GM19372 (cell line): ENCODE results near the gene SRD5A3.
"Not testable (repeated sequence)": the region's sequence is repeated elsewhere in the genome, so short reads cannot be mapped to it uniquely, and the experiment has no call there.

Experiments
- ATAC-seq: cut with Tn5 transposase; IDR thresholded peaks from one replicate; pipeline ENCODE4 v1.9.1; 2021; ENCODE audit warnings: mild to moderate bottlenecking, low read depth, moderate library complexity; ENCODE audit not compliant: unreplicated experiment

SRD5A3 gene

DNA sequence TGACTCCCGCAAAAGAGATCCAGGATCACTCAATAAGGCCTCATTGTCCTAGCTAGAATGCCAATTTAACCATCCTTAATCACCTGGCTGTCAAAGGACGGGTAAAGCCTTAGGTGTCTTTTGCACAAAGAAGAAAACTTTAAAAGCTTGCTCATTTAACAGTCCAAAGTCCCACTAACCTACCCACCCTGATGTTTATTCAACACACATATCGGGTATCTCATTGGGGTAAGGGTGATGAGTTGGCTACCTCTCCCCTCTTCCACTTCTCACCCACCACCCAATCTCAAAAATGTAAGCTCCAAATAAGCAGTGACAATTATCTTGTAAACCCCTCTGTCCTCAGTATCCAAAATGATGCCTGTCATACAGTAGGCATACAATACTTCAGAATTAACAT lies 988 bp upstream of the SRD5A3 start:
- no peak for ATAC-seq

DNA sequence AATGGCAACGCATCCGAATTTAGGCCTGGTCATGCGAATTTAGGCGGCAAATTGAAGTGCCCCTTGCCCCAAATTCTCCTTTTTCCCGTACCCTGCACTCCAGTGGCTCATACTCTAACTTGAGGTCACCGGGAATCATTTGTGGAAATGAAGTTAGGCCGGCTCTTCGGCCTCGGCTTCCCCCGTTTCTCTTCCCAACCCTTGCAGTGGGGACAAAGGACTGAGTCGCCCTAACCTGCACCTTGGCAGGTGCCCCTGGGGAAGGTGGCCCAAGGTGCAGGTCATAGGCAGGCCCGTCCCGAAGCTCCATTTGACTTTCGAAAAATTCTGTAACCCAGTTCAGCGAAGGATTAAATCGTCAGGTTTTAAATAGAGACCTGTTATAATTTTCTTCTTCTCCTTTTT lies 811 bp downstream of the SRD5A3 start:
- peak; percentile 0 for ATAC-seq

DNA sequence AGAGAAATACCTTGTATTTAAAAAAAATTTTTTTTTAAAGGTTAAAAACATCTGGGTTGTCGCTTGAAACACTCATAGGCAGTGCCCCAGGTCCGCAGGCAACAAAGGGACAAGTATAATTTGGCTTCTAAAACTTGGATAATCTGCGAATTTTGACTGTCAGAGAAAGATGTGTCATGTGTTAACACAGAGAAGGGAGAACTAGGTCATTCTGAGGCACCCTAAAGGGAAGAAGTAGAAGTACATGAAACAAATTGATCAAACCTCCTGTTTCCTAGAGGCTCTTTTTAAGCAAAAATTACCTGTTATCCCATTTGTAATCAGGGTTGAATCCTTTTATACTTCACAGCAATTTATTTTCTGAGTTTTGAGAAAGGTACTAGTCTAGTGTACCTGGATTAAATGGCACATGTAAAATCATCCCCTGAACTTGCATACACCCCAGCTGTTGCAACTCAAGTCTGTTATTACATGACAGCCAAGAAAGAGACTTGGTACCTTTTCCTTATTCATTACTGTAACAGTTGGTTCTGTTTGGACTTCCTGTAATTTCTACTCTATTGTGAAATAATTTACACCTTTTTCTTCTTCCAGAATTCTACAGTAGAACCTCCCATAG lies 1.7 kb downstream of the SRD5A3 start:
- no peak for ATAC-seq

DNA sequence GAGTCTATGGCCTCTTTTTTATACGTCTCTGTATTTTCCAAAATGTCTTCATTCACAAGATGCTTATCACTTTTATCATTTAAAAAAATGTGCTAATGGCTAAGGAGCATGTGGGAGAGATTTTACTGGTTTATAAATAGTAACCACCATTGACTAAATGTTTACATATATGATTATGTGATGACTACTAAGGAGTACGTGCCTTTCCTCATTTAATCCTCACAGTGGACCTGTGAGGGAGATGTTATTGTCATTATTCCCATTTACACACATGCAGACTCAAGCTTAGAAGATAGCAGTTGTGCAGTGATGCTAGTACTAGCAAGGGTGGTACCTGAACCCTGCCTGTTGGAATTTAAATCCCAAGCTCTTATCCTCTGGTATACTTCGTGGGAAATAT lies 2.4 kb downstream of the SRD5A3 start:
- no peak for ATAC-seq

DNA sequence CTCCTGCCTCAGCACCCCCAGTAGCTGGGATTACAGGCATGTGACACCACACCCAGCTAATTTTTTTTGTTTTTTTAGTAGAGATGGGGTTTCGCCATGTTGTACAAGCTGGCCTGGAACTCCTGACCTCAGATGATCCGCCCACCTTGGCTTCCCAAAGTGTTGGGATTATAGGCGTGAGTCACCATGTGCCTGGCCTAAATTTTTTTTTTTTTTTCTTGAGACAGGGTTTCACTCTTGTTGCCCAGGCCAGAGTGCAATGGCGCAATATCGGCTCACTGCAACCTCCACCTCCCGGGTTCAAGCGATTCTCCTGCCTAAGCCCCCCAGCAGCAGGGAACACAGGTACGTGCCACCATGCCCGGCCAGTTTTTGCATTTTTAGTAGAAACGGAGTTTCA lies 4.8 kb downstream of the SRD5A3 start:
- ATAC-seq, result not testable (repeated sequence)

DNA sequence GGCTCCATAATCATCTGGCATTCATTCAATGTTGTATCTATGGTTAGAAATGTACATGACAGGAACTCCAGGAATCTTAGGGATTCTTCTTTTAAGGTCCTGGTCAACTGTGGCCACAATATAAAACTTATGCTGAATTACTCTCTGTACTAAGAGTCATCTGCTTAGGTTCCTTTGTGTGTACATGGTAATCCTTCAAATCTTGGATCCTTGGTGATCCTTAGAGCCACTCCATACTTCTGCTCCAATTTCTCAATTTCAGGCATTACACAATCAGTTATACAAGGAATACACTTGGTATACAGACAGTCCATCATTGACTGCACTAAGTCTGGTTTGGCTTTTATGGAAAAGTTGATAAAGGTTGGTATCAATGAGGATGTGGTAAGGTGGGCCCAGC lies 5.8 kb downstream of the SRD5A3 start:
- no peak for ATAC-seq

DNA sequence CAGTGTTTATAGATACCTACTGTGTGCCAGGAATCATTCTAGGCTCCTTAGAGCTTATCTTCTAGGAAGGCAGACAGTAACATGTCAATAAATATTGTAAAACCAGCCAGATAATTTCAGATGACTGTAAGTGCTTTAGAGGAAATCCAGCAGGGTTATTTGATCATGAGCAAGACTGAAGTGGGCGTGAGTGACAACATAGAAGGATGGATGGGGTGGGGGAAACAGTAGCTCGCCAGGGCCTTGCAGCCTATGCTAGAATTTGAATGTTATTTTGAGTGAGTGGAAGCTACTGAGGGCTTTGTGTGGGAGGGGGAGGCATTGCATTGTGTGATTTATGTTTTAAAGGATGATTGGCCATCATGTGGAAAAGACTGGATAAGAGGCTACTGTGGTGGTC lies 6.7 kb downstream of the SRD5A3 start:
- ATAC-seq, result no peak

DNA sequence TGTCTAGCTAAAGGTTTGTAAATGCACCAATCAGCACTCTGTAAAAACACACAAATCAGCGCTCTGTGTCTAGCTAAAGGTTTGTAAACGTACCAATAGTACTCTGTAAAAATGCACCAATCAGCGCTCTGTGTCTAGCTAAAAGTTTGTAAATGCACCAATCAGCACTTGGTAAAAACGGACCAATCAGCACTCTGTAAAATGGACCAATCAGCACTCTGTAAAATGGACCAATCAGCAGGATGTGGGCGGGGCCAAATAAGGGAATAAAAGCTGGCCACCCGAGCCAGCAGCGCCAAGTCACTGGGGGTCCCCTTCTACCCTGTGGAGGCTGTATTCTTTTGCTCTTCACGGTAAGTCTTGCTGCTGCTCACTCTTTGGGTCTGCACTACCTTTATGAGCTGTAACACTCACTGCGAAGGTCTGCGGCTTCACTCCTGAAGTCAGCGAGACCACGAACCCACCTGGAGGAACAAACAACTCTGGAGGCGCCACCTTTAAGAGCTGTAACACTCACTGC lies 7.2 kb downstream of the SRD5A3 start:
- ATAC-seq, result not testable (repeated sequence)

DNA sequence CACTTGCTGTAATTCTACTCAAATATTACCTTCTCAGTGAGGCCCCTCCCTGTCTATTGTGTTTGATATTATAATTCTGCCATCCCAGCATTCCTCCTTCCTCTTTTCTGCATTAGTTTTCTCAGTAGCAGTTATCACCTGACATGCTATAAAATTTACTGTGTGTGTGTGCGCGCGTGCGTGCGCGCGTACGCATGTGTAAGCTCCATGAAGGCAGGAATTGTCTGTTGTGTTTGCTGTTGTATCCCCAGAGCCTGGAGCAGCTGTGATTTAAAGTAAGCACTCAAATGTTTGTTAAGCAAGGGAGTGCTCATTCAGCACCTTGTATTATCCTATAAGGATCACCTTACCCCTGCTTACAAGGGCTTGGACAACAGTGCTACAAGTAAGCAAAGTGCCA lies 8.6 kb downstream of the SRD5A3 start:
- ATAC-seq, result no peak

DNA sequence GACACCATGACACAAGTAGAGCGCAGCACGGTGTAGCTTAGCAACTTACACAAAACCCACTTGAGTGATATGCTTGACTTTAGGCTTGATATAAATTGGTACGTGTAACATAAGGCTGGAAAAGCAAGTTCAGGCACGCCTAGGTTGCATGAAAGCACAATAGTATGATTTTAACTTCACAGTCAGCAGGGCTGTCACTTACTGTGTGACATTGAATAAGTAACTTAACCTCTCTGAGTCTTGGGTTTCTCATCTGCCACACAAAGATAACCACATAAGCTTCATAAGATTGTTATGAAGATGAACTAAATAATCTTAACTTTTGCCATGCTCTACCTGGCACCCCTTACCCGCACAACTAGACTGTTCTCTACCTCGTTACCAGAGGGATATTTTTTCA lies 9.5 kb downstream of the SRD5A3 start:
- ATAC-seq, result no peak

DNA sequence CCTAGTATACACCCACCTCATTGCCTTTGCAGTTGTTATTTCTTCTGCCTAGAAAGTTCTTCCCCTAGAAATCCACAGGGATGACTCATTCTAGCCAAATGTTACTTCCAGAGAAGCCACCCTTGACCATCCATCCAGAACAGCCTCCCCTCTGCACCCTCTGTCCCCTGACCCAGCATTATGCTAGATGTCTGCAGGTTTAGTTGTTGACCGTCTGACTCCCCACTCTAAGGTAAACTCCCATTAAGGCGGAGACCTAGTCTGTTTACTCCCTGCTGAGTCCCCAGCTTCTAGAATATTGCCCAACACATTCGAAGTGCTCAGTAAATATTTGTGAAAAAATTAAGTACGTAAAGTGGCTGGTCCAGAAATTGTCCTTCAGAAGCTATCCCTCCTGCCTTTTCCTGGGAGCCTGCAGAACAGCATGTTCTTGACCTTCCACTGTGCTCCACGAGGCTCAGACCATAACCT lies 11.0 kb downstream of the SRD5A3 start:
- ATAC-seq, result no peak

DNA sequence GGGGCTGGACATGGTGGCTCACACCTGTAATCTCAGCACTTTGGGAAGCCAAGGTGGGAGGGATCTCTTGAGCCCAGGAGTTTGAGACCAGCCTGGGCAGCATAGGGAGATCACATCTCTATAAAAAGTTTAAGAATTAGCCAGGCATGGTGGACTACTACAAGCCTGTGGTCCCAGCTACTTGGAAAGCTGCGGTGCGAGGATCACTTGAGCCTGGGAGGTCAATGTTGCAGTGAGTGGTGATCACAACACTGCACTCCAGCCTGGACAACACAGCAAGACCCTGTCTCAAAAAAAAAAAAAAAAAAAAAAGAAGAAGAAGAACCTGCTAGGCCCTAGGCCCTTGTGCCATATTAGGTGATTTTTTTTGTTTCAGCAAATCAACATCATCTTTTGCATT lies 12.2 kb downstream of the SRD5A3 start:
- no peak for ATAC-seq

DNA sequence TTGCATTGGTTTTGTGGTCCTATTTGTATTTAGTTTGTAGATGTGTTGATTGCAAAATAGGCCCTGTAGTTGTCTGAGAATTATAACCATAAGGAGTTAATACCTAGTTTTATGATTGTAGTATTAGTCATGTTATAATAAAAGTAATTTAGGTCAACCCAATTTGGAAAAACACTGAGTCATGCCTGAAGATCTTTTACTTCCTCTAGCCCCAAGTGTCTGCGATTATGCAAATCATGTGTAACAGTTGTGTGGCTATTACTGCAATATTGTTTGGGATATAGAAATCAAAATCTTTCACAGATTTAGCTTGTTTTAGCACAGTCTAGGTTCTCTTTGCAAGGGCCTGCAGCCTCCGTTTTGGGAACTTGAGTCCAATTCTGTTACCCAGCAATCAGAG lies 12.6 kb downstream of the SRD5A3 start:
- ATAC-seq, result peak; percentile 67

DNA sequence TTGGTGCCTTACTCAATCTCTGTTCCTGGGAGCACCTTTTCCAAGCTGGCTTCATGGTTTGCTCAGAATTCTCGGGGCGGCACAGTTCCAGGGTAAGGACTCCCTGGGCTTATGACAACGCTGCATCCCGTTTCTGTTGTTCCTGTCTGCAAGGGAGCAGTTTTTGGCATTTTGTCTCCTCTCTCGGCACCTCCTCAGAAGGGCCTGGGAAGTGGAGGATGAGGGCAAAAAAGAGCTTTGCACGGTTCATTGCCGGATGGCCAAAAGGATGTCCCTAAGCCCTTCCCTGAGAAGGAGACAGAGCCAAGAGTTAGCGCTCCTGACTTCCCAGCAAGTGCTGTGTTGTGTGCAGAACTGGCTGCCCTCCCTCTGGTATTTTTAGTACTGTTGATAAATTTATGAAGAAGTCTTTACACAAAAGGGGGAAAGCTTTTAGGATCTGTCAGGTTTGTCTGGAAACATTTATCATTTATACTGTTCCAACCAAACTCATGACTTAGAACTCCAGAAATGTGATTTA lies 13.4 kb downstream of the SRD5A3 start:
- no peak for ATAC-seq

DNA sequence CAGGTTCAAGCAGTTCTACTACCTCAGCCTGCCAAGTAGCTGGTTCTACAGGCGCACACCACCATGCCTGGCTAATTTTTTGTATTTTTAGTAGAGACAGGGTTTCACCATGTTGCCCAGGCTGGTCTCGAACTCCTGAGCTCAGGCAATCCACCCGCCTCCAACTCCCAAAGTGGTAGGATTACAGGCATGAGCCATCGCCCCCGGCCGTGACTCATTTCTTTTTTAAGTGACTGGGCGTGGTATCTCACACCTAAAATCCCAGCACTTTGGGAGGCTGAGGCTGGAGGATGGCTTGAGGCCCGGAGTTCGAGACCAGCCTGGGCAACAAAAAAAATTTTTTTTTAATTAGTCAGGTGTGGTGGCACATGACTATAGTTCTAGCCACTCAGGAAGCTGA lies 16.9 kb downstream of the SRD5A3 start:
- not testable (repeated sequence) for ATAC-seq

DNA sequence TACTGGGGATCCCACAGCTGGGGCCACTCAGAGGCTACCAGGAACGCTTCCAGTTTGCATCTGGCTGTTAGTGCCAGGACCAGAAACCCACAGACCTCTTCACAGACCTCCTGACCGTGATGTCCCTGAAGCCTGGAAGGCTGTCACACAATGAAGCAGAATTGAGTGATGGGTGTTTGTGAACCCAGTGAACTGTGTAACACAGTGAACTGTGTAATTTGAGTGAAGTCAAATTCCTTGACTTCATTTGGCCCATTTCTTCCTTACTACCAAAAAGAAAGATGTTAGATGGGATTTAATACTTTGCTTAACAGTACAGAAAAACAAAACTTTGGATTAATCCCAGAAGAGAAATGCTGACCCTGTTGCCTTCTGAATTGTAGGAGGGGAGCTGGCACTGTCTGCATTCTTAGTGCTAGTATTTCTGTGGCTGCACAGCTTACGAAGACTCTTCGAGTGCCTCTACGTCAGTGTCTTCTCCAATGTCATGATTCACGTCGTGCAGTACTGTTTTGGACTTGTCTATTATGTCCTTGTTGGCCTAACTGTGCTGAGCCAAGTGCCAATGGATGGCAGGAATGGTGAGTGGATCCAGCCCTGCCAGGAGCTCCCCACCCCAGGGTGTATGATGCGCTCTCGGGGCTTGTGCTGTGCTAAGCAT lies 17.8 kb downstream of the SRD5A3 start:
- ATAC-seq, result no peak

DNA sequence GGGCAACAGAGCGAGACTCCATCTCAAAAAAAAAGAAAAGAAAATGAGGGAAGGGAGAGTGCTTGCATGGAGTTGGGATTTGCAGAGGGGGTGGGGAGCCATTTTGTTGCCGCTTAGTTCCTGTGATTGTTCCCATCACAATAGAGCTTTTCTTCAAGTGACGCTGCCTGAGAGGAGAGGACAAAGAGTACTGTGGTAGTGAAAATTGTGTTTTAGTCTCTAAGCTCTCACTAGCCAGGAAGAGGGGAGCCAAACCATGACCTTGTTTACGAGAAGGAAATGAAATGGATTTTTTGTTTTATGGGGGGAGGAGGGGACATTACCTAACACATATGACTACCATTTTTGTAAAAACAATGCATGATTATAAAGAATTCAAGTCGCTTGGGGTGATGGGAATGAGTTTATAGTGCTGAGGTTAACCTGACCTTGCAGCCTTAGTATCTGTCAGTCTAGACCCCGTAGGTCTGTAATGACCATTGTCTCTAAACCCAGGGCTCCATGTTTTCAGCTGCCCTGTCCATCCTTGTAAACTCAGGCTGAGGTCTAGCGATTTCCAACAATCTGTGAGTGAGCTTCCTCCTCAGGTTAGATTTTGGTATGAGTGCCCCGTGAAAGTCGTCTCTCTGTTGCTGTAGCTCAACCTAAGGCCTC lies 18.8 kb downstream of the SRD5A3 start:
- ATAC-seq, result no peak

DNA sequence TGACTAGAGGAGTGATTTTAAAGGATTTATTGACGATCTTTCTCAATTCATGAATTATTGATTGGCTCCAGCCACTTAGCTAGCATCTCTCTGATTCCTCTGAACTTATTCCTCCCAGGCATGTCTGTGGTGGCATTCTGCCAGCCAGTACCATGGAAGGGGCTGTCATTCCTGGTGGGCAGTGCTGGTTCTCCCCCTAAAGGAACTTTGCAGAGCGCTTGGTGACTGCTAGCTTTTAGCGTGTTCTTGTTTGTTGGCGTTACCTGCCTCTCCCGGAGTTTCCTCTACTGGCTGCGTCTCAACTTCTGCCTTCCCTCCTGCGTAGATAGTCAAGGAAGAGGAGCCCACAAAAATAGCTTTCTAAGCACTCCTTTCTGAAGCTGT lies 19.3 kb downstream of the SRD5A3 start:
- ATAC-seq, result no peak

DNA sequence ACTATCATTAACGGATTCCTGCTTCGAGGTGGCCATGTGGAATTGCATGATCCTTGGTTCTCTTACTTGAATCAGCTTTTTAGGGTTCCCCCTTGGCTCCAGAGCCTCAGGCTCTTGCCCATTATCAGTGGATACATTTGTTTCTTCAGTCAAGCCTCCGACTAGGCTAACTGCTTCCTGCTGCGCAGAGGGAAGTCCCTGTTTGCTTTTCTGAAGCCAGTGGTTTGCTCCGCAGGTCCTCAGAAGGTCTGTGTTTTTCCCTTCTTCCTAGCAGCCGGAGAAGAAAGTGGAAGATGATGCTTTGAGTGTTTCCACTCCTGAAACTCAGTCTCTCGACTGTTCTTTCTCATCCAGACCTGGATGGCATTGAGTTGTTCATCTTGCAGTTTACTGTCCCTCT lies 20.6 kb downstream of the SRD5A3 start:
- no peak for ATAC-seq

DNA sequence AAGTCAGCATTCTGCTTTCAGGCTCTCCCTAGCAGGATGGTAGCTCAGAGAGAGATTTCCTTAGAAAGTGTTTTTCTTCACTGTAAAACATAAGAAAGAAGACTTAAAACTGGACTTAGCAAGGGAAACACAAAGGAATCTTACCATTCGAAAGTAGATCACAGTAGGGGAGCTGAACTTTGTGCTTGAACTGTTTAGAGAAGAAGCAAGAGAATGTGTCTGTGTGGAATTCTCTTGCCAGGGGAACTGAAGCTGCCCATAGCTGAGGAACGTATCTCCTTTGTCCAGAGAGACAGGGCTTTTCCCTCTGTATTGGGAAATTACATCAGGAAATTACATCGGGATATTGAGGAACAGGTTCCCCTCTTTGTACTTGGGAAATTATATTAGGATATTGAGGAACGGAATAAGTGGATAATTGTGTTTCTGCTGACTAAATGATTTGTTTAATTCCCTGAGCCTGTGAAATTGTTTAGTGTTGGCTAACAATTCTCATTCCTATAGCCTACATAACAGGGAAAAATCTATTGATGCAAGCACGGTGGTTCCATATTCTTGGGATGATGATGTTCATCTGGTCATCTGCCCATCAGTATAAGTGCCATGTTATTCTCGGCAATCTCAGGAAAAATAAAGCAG lies 21.2 kb downstream of the SRD5A3 start:
- ATAC-seq, result no peak

DNA sequence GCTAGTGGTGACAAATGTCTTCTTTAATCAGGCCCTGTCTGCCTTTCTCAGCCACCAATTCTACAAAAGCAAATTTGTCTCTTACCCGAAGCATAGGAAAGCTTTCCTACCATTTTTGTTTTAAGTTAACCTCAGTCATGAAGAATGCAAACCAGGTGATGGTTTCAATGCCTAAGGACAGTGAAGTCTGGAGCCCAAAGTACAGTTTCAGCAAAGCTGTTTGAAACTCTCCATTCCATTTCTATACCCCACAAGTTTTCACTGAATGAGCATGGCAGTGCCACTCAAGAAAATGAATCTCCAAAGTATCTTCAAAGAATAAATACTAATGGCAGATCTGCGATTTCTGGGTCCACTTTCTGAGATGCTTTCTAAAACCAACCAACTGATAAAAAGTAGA lies 23.9 kb downstream of the SRD5A3 start:
- ATAC-seq, result no peak
